HepG2 (cell line): ENCODE measurements around the gene PLEKHA8. TPM values are rescaled to one million over a fixed set of nuclear protein-coding genes. Genes with fewer than 3 reads are reported as not detected.

Experiments
- FLYWCH1 ChIP-seq: sonication (generic); formaldehyde crosslinking; IDR thresholded peaks from 2 replicates; pipeline ENCODE4 v1.8.1; 2023; ENCODE audit warnings: mild to moderate bottlenecking, missing genetic modification reagents
- MEIS1 ChIP-seq: sonication (generic); formaldehyde crosslinking; IDR thresholded peaks from 2 replicates; pipeline ENCODE4 v1.9.0; 2021; ENCODE audit warnings: mild to moderate bottlenecking, missing genetic modification reagents, moderate library complexity, borderline replicate concordance
- NBN ChIP-seq: fragments of 450-650 bp; conservative IDR thresholded peaks from 2 replicates; pipeline ENCODE4 v1.6.1; 2017
- RFXAP ChIP-seq: sonication (generic); formaldehyde crosslinking; IDR thresholded peaks from 2 replicates; pipeline ENCODE4 v1.4.0; 2020; ENCODE audit warnings: missing genetic modification reagents, borderline replicate concordance
- ZNF343 ChIP-seq: sonication (generic); formaldehyde crosslinking; IDR thresholded peaks from 2 replicates; pipeline ENCODE4 v1.4.0; 2020; ENCODE audit warnings: mild to moderate bottlenecking, missing genetic modification reagents
- polyA plus RNA-seq, 8 experiments: library from polyadenylated mRNA; depleted of rRNA in 3 of 8; stranded (reverse) in 7 of 8; unstranded in 1 of 8; fragments of >200 nt; fragmentation: Illumina TruSeq in 4 of 8; extraction: Trizol in 4 of 8; gene quantifications; 2 replicates each; pipeline versions ENCODE4 v1.2.1 to v1.2.3, GENCODE V29; 2011 to 2016; ENCODE audit warnings: low read depth in 4 of 8, missing spikeins in 1 of 8, mixed read lengths in 1 of 8; ENCODE audit not compliant: insufficient read depth in 1 of 8
- total RNA-seq, 5 experiments: library from RNA; depleted of rRNA; stranded (reverse); fragments of >200 nt; fragmentation: Illumina TruSeq; extraction: Trizol; gene quantifications; 2 replicates each; pipeline ENCODE4 v1.2.3, GENCODE V29; 2016; ENCODE audit warnings: low read depth in 1 of 5
- TF ChIP-seq, protein P1 (sequence below): sonication (generic); formaldehyde crosslinking; IDR thresholded peaks from 2 replicates; pipeline ENCODE4 v1.4.0; 2020; ENCODE audit warnings: missing genetic modification reagents, borderline replicate concordance
- TF ChIP-seq, protein P2 (sequence below): sonication (generic); formaldehyde crosslinking; IDR thresholded peaks from 2 replicates; pipeline ENCODE4 v1.5.1; 2020; ENCODE audit warnings: missing genetic modification reagents, mild to moderate bottlenecking, borderline replicate concordance
- TF ChIP-seq, protein P3 (sequence below): sonication (generic); formaldehyde crosslinking; IDR thresholded peaks from 2 replicates; pipeline ENCODE4 v1.4.0; 2020; ENCODE audit warnings: missing genetic modification reagents
- TF ChIP-seq, protein P4 (sequence below): sonication (generic); formaldehyde crosslinking; IDR thresholded peaks from 2 replicates; pipeline ENCODE4 v1.5.0; 2020; ENCODE audit warnings: mild to moderate bottlenecking, missing genetic modification reagents
- TF ChIP-seq, protein P5 (sequence below): sonication (generic); formaldehyde crosslinking; IDR thresholded peaks from 2 replicates; pipeline ENCODE4 v1.9.0; 2021; ENCODE audit warnings: missing genetic modification reagents, mild to moderate bottlenecking, borderline replicate concordance
- TF ChIP-seq, protein P6 (sequence below): IDR thresholded peaks from 2 replicates; pipeline ENCODE4 v1.6.1; 2012; ENCODE audit warnings: low read depth, low read length, improper control_type of control experiment

Gene PLEKHA8
- total and polyA plus RNA-seq, 2 of the 13 experiments (the other 11 are each of a cell fraction or from before 2014, with no cell fraction given), result 12.5 to 26.4 TPM

DNA sequence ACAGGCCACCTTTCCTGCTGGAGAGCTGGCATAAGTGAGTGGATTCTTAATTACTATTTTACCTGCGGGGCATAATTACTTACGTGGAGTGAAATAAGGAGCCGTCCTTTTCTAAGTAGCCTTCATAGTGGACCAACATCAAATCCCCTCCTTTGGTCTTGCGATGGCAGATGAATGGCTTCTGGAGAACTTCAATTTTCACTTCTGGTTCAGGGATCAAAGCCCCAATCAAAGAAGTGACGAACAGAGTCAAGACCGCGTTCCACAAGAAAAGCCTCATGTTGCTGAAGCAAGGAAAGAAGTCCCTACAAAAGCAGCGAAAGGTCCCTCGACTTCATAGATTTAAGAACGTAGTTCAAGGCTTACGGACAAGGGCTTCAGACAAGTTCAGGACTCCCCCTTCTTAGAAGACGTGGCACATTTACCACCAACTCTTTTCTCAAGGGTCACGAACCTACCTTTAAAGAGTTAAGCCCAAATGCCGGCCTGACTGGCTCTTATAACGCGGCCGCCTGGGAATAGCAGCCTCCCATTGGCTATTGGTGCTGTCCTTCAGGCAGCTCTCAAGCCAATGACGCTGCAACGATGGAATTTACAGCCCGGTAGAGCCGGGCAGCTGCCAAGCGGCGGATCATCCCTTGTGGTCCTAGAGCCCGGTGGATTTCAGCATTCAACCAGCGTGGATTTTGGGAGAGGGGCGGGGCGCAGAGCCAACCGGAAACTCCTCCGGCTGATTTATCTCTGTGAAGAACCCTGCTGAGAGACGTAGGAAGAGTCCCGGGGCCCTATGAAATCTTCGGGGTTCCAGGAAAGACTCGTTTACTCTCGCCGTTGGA, 1.8 kb upstream of the PLEKHA8 start, which contains the start of gene FKBP14 (continued):
- TF ChIP-seq, protein P1, sequence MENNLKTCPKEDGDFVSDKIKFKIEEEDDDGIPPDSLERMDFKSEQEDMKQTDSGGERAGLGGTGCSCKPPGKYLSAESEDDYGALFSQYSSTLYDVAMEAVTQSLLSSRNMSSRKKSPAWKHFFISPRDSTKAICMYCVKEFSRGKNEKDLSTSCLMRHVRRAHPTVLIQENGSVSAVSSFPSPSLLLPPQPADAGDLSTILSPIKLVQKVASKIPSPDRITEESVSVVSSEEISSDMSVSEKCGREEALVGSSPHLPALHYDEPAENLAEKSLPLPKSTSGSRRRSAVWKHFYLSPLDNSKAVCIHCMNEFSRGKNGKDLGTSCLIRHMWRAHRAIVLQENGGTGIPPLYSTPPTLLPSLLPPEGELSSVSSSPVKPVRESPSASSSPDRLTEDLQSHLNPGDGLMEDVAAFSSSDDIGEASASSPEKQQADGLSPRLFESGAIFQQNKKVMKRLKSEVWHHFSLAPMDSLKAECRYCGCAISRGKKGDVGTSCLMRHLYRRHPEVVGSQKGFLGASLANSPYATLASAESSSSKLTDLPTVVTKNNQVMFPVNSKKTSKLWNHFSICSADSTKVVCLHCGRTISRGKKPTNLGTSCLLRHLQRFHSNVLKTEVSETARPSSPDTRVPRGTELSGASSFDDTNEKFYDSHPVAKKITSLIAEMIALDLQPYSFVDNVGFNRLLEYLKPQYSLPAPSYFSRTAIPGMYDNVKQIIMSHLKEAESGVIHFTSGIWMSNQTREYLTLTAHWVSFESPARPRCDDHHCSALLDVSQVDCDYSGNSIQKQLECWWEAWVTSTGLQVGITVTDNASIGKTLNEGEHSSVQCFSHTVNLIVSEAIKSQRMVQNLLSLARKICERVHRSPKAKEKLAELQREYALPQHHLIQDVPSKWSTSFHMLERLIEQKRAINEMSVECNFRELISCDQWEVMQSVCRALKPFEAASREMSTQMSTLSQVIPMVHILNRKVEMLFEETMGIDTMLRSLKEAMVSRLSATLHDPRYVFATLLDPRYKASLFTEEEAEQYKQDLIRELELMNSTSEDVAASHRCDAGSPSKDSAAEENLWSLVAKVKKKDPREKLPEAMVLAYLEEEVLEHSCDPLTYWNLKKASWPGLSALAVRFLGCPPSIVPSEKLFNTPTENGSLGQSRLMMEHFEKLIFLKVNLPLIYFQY, result no peak
- TF ChIP-seq, protein P2, sequence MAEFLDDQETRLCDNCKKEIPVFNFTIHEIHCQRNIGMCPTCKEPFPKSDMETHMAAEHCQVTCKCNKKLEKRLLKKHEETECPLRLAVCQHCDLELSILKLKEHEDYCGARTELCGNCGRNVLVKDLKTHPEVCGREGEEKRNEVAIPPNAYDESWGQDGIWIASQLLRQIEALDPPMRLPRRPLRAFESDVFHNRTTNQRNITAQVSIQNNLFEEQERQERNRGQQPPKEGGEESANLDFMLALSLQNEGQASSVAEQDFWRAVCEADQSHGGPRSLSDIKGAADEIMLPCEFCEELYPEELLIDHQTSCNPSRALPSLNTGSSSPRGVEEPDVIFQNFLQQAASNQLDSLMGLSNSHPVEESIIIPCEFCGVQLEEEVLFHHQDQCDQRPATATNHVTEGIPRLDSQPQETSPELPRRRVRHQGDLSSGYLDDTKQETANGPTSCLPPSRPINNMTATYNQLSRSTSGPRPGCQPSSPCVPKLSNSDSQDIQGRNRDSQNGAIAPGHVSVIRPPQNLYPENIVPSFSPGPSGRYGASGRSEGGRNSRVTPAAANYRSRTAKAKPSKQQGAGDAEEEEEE, result no peak; the same call in 1 of the 2 replicates
- TF ChIP-seq MEIS1 (no peak), FLYWCH1 (CRISPR knock-in tag) (no peak), NBN (no peak), ZNF343 (CRISPR knock-in tag) (no peak), RFXAP (CRISPR knock-in tag) (no peak)
- TF ChIP-seq, protein P3, sequence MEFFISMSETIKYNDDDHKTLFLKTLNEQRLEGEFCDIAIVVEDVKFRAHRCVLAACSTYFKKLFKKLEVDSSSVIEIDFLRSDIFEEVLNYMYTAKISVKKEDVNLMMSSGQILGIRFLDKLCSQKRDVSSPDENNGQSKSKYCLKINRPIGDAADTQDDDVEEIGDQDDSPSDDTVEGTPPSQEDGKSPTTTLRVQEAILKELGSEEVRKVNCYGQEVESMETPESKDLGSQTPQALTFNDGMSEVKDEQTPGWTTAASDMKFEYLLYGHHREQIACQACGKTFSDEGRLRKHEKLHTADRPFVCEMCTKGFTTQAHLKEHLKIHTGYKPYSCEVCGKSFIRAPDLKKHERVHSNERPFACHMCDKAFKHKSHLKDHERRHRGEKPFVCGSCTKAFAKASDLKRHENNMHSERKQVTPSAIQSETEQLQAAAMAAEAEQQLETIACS (CRISPR knock-in tag), result no peak; the same call in 1 of the 2 replicates
- TF ChIP-seq, protein P4, sequence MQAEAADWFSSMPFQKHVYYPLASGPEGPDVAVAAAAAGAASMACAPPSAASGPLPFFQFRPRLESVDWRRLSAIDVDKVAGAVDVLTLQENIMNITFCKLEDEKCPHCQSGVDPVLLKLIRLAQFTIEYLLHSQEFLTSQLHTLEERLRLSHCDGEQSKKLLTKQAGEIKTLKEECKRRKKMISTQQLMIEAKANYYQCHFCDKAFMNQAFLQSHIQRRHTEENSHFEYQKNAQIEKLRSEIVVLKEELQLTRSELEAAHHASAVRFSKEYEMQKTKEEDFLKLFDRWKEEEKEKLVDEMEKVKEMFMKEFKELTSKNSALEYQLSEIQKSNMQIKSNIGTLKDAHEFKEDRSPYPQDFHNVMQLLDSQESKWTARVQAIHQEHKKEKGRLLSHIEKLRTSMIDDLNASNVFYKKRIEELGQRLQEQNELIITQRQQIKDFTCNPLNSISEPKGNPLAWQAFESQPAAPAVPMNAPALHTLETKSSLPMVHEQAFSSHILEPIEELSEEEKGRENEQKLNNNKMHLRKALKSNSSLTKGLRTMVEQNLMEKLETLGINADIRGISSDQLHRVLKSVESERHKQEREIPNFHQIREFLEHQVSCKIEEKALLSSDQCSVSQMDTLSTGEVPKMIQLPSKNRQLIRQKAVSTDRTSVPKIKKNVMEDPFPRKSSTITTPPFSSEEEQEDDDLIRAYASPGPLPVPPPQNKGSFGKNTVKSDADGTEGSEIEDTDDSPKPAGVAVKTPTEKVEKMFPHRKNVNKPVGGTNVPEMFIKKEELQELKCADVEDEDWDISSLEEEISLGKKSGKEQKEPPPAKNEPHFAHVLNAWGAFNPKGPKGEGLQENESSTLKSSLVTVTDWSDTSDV, result no peak
- TF ChIP-seq, protein P5, sequence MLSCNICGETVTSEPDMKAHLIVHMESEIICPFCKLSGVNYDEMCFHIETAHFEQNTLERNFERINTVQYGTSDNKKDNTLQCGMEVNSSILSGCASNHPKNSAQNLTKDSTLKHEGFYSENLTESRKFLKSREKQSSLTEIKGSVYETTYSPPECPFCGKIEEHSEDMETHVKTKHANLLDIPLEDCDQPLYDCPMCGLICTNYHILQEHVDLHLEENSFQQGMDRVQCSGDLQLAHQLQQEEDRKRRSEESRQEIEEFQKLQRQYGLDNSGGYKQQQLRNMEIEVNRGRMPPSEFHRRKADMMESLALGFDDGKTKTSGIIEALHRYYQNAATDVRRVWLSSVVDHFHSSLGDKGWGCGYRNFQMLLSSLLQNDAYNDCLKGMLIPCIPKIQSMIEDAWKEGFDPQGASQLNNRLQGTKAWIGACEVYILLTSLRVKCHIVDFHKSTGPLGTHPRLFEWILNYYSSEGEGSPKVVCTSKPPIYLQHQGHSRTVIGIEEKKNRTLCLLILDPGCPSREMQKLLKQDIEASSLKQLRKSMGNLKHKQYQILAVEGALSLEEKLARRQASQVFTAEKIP, result no peak
- TF ChIP-seq, protein P6, sequence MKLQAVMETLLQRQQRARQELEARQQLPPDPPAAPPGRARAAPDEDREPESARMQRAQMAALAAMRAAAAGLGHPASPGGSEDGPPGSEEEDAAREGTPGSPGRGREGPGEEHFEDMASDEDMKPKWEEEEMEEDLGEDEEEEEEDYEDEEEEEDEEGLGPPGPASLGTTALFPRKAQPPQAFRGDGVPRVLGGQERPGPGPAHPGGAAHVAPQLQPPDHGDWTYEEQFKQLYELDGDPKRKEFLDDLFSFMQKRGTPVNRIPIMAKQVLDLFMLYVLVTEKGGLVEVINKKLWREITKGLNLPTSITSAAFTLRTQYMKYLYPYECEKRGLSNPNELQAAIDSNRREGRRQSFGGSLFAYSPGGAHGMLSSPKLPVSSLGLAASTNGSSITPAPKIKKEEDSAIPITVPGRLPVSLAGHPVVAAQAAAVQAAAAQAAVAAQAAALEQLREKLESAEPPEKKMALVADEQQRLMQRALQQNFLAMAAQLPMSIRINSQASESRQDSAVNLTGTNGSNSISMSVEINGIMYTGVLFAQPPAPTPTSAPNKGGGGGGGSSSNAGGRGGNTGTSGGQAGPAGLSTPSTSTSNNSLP, result 0 out of 2 replicates have a peak, but pooled peaks have one; percentile 36
